ENCODE data around the gene SAMD4B.
"Not testable (repeated sequence)": the region's sequence is repeated elsewhere in the genome, so short reads cannot be mapped to it uniquely, and the experiment has no call there.

Gene SAMD4B

DNA sequence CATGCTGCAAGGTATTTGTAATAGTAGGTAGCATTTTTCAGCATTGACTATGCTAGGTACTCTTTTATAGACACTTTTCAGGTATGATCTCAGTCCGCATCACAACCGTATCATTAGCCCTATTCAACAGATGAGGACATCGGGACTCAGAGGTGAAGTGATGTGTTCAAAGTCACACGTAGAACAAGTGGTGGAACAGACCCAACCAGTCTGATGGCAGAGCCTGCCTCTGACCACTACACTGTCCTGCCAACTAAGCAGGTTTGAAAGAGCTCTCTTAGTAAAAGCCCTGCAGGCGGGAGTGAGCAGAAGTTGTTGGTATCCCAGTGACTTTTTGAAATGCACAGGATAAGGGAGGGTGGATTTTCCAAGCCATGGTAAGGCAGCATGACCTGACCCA, 28.5 kb downstream of the SAMD4B start:
- DNase-seq, result no peak

DNA sequence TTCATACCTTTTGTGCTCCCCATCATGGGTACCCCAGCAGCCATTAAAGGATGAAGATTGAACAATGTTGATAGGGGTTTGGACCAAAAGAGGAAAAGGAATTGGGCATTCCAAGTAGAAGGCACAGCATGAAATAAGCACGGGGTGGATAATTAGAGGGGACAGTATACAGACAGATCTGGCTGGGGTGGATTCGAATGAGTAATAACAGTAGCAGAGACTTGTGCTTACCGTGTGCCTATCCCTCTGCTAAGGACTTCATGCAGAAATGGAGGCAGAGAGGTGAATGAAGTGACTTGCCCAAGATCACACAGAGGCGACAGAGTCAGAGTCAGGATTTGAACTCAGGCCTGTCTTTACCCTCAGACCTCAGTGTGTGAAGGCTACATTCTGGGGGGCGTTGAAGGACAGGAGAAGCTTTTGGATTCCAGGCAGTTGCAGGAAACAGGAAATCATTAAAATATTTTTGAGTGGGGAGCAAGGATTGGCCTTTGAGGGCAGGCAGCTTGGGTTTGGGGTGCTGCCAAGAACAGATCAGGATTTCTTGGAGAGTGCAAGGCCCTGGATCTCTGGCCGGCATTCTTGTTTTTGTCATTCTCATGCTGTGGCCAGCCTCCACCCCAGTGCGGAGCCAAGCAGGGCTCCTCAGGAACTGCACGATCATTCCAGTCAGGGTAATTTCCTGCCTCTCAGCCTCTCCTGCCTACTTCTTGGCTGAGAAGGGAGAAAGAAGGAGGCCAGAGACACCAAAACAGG, 30.0 kb downstream of the SAMD4B start:
- DNase-seq, result no peak

DNA sequence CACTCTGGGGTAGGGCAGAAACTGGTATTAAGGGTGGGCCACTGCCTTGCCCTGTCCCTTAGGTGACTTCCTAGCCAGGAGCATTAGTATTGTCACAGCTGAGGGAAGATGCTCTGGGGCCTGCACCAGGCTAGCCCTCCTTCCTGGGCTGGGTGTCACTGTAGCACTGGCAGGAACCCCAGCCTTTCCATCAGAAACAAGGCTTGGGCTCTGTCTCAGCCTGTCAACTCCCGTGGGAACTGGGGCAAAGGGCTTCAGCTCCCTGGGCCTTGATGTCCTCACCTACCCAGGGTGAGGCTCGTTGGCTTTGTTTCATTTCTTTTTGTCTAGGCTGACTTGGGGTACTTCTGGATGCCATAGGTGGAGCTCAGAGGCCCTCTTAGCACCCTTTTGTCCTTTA, 30.7 kb downstream of the SAMD4B start:
- DNase-seq, result no peak

DNA sequence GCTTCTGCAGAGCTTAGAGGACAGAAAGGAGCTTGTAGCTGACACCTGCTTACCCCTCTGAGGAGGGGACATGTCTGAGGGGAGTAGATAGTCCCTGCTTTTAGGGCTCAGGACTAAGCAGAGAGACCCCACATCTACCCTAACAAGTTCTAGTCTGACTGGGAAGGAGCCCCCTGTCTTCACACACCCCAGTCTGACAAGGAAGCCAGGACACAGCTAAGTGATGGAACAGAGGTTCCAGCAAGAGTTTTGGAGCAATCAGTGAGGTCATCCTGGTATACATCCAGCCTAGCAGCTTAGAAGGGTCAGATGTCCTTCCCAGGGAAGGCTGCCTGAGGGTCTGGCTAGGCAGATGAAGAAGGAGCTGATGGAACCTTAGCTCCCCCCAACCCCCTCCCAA, 33.7 kb downstream of the SAMD4B start:
- no peak for DNase-seq

DNA sequence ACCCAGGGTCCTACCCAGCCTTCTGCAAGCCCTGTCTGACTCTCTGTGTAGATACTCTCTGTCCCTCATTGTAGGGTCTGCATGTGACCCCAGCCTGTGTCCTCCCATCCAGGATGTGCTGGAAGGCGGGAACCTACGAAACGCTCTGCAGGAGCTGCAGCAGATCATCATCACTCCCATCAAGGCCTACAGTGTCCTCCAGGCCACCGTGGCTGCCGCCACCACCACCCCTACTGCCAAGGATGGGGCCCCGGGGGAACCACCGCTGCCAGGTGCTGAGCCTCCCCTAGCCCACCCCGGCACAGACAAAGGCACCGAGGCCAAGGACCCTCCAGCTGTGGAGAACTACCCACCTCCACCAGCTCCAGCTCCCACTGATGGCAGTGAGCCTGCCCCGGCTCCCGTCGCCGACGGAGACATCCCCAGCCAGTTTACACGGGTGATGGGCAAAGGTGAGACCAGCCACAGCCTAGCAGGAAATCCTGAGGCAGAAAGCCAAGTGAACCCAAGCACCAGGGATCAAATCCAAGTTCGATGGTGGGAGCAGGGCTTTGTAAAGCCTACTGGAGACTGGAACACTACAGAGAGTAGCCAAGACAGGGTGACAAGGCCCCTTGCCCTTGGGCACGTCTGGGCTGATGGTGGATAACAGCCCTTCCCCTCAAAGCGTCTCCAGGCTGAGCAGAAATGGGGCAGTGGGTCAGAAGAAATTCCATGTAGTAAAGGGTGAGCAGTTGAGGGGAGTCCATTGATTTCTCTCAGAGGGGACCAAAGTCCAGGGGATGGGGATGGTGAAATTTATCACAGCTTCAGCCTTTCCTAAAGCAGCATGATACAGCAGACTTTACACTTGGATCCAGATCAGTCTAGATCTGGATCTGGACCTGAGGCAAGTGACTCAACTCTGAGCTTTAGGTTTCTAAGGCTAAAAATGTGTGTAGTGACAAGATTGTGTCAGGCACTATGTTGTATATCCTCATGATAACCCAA, 35.4 kb downstream of the SAMD4B start:
- DNase-seq, result no peak

DNA sequence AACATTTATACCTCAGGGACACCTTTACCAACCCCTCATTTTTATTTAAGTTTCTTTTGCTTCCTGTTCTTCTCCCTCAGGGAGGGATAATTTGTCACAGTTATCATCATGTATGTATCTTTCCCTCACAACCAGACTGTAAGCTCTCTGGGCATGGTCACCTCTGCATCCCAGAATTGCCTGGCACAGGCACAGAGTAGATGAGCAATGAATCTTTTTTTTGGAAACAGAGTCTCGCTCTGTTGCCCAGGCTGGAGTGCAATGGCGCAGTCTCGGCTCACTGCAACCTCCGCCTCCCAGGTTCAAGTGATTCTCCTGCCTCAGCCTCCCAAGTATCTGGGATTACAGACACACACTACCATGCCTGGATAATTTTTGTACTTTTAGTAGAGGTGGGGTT, 37.1 kb downstream of the SAMD4B start:
- DNase-seq, result not testable (repeated sequence)

DNA sequence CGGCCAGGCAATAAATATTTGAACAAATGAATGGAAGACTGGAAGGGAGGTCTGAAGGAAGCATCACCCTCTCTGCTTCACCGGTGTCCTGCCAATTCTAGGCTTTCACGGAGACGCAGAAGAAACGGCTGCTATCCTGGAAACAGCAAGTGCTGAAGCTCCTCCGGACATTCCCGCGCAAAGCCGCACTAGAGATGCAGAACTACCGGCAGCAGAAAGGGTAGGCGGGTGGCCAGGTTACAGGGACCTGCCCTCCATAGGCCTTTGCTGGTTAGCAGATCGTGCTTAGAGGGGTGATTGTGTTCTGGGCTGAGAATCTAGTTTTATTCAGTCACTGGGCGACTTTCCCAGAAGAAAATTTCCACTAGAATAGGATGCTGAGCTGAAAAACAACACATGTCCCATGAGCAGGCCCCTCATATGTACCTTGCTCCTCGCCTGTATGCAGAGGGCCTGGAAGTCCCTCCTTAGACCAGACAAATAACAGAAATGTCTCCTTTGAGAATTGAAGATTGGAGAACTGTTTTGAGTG, 37.7 kb downstream of the SAMD4B start:
- no peak for DNase-seq

DNA sequence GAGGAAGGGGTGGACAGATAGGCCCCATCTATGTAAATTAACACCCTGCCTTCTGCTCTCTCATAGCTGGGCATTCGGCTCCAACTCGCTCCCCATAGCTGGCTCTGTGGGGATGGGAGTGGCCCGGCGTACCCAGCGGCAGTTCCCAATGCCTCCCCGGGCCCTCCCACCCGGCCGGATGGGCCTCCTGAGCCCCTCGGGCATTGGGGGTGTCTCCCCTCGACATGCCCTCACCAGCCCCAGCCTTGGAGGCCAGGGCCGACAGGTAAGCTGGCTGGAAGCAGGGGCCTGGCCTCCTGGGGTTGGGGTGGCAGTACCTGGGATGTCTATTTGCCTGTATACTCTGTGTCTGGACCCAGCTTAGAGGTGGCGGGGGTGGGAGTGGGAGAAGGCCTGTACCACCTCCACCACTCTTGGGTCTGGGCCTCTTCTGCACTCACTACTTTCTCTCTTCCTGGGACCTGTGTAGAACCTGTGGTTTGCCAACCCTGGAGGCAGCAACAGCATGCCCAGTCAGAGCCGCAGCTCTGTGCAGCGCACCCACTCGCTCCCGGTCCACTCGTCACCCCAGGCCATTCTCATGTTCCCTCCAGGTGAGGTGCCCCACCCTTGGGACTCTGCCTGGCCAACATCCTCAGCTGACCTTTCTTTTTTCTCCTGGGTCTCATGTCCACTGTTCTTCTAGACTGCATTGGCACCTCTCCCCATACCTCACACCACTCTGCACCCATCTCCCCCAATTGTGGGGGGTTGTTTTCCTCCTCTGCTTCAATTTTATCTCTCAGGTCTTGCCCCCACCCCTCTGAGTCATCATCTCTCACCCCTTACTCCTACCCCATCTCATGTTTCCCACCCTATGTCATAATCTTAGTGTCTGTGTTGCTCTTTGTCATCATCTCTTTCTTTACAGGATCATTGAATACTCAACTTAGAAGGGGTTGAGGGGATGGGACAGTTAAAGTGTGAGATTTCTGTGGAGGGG, 38.6 kb downstream of the SAMD4B start:
- no peak for DNase-seq

DNA sequence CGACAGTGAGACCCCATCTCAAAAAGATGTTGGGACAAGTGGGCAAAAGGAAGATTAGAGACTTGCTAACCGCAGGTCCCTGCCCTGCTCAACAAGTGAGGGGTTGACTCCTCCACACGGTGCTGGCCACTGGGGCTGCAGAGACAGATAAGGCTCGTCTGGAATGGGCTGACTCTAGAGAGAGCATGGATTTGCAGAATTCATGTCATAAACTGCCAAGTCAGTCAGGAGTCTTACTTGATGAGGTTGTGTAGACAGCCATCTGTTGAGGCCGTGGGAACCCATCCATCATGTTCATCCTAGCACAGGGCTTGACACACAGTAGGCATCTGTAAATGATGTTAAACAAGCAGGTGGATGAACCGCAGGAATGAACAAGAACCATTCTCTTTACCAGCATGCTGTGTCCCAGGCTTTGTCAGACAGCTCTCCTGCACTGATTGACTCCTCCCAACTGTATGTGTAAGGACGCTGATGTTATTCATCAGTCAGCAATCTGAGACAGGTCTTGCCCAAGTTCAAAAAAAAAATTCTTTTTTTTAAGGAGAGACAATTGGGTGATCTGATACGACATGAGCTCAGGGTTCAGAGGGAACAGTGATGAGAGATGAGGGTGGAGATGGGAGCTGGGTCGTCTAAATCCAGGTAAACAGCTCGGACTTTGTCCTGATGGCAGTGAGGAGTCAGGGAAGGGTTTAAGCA, 39.8 kb downstream of the SAMD4B start:
- no peak for DNase-seq

DNA sequence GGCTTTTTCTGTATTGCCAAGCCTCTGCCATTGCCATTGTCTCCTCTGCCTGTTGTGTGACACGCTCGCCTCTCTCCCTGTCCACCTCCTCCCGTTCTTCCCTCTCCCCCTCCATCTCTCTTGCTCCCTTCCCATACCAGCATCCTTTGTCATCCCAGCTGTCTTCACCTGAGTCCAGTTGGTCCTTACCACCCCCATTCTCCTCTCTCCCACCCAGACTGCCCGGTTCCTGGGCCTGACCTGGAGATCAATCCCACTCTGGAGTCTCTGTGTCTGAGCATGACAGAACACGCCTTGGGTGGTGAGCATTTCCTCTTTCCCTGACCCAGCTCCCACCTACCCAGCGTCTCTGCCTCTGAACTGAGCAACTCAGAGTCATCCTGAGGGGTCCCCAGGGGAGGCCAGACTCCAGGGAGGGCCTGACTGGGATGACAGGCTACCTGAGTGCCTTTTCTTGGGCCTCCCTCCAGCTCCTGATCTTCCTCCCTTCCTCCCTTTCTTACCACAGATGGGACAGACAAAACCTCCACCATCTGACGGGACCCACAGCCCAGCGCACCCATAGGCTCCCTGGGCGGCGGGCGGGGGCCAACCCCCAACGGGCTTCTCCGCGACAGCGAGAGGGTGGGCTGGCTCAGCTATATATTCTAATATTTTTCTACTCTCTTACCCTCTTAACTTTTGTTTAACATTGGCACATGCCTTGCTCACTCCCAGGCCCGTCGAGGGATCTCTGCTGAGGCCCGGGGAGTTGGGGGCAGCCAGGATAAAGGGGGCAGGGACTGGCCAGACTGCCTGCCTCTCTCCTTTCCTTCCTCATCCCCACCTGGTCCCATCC, 41.0 kb downstream of the SAMD4B start:
- no peak for DNase-seq

DNA sequence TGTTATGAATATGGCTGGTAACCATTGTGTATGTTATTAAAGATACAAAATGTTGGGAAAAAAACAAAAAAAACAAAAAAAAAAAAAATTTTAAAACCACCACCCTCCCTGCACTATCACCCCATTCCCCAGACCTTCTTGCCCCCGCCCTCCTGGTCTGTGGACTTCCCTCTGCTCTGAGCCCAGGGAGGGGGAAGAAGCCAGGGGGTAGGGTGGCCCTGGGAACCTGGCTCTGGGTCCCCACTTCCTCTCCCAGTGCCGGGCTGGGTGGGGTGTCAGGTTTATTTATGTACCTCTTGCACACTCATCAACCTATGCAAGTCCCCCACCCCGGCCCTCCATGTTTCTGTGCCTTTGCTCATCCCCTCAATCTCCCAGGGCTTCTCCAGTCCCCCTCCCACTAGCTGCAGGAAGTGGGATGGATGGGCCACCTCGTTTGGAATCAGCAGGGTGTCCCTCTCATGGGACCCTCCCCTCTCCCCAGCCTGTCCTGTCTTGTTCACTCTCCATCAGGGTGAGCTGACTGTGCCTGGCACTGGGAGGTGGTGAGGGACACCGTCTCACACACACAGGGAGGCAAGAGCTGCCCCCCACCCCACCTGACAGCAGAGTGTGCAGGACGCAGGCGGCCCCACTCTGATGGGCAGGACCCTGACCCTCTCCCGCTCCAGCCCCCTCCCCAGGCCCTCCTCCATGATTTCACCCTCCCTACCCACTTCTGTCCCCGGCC, 42.8 kb downstream of the SAMD4B start:
- DNase-seq, result no peak

DNA sequence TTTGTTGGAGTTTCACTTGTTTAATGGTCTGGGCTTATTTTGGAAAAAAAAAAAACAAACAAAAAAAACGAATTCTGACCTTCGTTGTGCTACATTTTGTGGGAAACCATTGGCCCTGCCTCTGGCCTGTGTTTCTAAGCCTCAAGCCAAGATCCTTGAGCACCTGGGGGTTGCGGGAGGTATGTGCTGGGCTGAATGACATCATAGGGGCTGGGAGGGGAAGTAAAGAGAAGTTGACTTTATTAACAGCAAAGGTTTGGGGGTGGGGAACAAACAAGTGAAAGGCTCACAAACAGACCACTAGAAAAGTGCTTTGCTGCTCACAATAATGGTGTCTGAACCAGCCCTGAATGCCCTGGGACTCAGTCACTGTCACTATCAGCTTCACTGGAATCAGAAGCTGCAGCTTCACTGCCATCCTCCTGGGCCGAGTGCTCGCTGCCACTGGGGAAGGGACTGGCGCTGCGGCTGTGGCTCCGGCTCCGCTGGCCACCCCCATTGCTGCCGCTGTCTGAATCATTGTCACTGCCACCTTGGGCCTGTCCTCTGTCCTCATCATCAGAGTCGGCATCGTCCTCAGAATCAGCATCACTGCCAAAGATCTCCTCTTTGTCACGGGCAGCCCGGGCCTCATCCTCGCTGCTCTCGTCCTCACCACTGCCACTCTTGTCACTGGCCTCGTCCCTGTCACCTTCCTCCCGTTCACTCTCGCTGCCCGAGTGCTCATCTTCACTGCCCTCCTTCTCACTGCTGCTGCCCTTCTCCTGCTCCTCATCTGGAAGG, 43.6 kb downstream of the SAMD4B start:
- no peak for DNase-seq

DNA sequence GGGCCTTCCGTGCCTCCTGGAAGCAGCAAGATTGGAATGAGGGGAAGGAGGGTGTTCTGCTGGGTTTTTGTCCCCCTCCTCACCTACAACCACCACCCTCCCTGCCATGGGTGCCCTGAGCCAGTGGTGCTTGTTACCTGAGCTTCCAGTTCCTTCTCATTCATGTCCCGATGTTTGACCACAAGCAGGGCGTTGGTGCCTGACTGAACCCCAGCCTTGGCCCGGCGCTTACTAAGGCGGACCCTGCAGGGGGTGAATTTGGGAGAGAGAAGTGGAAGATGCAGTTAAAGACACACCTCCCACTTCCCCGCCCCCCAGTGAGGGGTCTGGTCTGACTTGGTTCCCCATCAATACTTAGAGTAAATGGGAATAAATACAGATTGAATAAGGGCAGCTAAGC, 44.3 kb downstream of the SAMD4B start:
- DNase-seq, result no peak

DNA sequence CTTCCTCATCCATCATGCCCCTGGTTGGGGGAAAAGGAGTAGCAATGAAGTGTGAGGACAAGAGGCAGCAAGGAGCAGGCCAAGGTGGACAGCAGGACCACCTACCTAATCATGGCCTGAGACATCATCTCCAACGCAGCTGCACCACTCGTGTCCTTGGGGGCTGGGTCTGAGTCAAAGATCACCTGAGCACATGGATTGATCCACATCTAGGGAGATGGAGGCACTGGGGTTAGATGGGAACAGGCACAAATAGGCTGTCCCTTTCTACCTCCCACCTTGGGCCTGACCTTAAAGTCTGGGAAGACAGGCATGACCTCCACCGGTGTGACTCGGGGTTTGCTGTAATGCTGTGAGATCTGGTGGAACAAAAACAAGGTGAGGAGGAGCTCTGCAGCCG, 46.4 kb downstream of the SAMD4B start:
- no peak for DNase-seq

DNA sequence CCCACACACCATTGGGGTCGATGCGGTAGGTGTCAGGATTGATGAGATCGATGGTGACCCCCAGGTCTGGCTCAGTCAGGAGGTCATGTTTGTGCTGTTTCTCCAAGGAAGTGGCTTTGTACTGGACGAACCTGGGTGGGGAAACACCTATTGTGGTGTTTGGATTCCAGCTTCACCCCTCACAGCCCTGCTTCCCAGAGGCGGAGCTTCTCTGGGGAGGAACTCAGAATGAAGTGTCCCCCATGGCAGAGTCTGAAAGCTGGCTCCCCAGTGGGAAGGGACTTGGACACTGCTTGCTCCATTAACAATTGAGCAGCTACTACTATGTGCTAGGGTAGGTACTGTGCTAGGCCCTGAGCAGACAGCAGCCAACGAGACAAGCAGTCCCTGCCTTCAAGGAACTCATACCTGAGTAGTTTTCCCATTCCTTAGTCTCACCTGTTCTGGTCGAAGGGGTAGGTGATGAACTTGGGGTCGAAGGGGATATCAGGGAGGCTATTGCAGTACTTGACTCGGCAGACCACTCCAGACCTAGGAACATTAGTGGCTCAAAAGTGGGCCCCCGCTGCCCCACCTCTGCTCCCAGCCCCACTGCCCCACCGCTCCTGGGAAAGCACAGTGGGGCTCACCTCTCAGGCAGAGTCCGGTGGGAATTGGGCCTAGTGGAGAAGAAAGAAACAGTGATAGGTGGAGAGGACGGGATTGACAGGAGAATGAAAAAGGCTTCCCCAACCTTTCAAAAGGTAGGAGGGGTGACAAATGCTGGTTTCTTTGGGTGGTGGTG, 47.6 kb downstream of the SAMD4B start:
- DNase-seq, result peak; percentile 23

DNA sequence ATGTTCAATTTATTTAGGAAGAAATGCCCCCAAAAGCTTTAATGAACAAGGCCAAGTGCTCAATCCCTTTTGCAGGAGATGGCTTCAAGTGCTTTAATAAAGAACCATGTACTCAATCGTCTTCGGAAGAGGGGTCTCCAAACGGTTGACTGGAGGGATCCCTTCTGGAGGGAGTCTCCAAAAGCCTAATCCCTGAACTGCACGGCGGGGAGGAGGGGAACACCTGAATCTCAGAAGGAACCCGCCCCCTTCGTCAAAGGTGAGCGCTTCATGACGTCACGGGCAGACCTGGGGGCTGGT, 48.2 kb downstream of the SAMD4B start:
- DNase-seq, result no peak

DNA sequence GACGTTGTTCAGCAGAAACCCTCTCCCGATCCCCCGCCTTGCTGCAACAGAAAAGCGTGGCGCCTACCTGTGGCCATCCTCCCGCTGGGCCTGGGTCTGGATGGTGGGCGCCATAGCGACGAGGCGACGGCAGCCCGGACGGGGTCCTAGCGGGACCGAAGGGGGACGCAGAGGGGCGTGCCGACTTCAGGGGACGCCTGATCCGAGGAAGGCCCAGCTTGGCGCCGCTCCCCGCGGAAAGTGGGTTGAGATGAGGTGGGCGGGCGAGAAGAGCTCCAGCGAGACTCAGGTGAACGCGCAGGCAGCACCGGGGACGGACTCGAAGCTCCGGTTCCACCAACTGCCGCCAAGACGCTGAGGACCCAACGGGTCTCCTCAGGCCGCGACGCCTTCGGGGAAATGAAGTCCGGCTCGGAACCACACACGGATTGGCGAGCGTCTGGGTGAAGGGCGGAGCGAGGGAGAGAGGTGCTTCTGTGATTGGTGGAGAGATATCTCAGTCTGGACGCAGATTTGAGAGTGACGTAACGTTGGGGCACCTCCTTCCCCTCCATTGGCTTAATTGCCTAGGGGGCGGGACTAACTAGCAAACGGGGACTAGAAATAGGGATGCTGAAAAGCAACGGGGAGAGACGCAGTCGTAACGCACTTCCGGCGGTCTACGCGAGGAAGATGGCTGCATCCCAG, 48.7 kb downstream of the SAMD4B start, which contains the start of the genes MED29 and PAF1:
Gene MED29 (plus strand): TSS at position 628 of the 687 bp plus-strand sequence. CDS start 45 bp downstream, at position 673.
Gene PAF1 (minus strand): TSS at position 356 of the 687 bp plus-strand sequence. CDS start 242 bp downstream, at position 114.
- peak; percentile 100 for DNase-seq

All from NCI-H2171 treated with DMSO at 0.1 percent for 48 hours (cell line).